GM12874 (cell line): ENCODE results near the gene NFYA.

Experiments
- CTCF ChIP-seq: IDR thresholded peaks from 2 replicates; pipeline ENCODE4 v1.5.1; 2011; ENCODE audit warnings: low read depth, mild to moderate bottlenecking, control low read depth, low read length, moderate library complexity; ENCODE audit not compliant: insufficient read depth

The NFYA gene

GRCh38 chr6:41125282-41125681 is 52.5 kb downstream of the NFYA start:
- no peak for TF ChIP-seq CTCF

- TF ChIP-seq CTCF = no peak
These were observed 59.5 kb downstream of the NFYA start for GRCh38 chr6:41132254-41132653.

GRCh38 chr6:41135062-41135832 is 62.5 kb downstream of the NFYA start:
- no peak for TF ChIP-seq CTCF

- TF ChIP-seq CTCF = no peak
These were observed 64.1 kb downstream of the NFYA start for GRCh38 chr6:41136911-41137310.

GRCh38 chr6:41147917-41148316 is 75.1 kb downstream of the NFYA start:
- no peak for TF ChIP-seq CTCF
